Body of pancreas (tissue), 4 donors: ENCODE measurements around the gene NUP93. TPM values are rescaled to one million over a fixed set of nuclear protein-coding genes. Genes with fewer than 3 reads are reported as not detected.

Experiments used
- ATAC-seq: fragments of 150-250 bp; one replicate; pipeline ENCODE4 v1.9.1; 2016
- DNase-seq, 4 donors: peaks; one replicate each; pipeline ENCODE4 v3.0.0-alpha.2; 2019
- H3K27ac ChIP-seq, 4 donors: fragments of 200-600 bp; sonication (generic); 1 replicate in 3 of 4; 2 replicates in 1 of 4; pipeline versions ENCODE4 v1.5.1 to v1.6.1; 2016 to 2019; ENCODE audit warnings: mild to moderate bottlenecking in 1 of 4, mixed read lengths in 1 of 4, moderate library complexity in 1 of 4
- H3K27me3 ChIP-seq, 2 donors: fragments of 200-600 bp; sonication (generic); one replicate each; pipeline ENCODE4 v1.6.0; 2016; ENCODE audit warnings: mild to moderate bottlenecking in 1 of 2
- H3K36me3 ChIP-seq, 2 donors: fragments of 200-600 bp; sonication (generic); replicated peaks in 1 of 2; 2 replicates each; pipeline ENCODE4 v1.5.1; 2016; ENCODE audit warnings: low read depth in 2 of 2; ENCODE audit not compliant: insufficient read depth in 1 of 2
- H3K4me1 ChIP-seq: fragments of 200-600 bp; sonication (generic); one replicate; pipeline ENCODE4 v1.6.0; 2016
- H3K4me3 ChIP-seq, 2 donors: fragments of 200-600 bp; sonication (generic); 1 replicate in 1 of 2; 2 replicates in 1 of 2; pipeline ENCODE4 v1.5.1; 2016 to 2019
- H3K9me3 ChIP-seq, 3 donors: fragments of 200-600 bp; sonication (generic); 1 replicate in 2 of 3; 2 replicates in 1 of 3; pipeline ENCODE4 v1.5.1; 2016
- CTCF ChIP-seq, 7 experiments: fragments of 450-650 bp in 4 of 7; fragments of 200-600 bp in 3 of 7; sonication (generic) in 3 of 7; IDR thresholded peaks; one replicate each; pipeline ENCODE4 v1.5.1; 2016 to 2019; ENCODE audit warnings: antibody characterized with exemption in 7 of 7
- POLR2A ChIP-seq, 3 donors: fragments of 450-650 bp; IDR thresholded peaks; one replicate each; pipeline ENCODE4 v1.6.1; 2016; ENCODE audit warnings: antibody characterized with exemption in 3 of 3, mild to moderate bottlenecking in 2 of 3
- whole genome bisulfite sequencing, 2 donors: methylation state at CpG; one replicate each; pipeline ENCODE4 v1.1.5; 2017; 5-methylcytosine and 5-hydroxymethylcytosine counted together
- intact Hi-C: fragments of 100-400 bp; cut with DNase I; formaldehyde crosslinking; loops from one replicate; pipeline ENCODE4 v1.15.1; 2023
- total RNA-seq, 2 donors: library from RNA; depleted of rRNA; stranded (reverse); fragments of >200 nt; gene quantifications; one replicate each; pipeline ENCODE4 v1.1.0, GENCODE V29; 2016

Gene NUP93
- total RNA-seq, 2 donors from 2014 or later: 12.2 to 19.1 TPM

- 93 to 95% methylated on average over 13 to 14 of the region's 14 CpGs for WGBS, 2 donors
- Histone ChIP-seq H3K9me3 (no peaks in the 10 kb centered on the region), H3K4me3 (no peak overlapping the region), H3K27me3 (no peaks in the 10 kb centered on the region), H3K27ac (no peak overlapping the region), H3K4me1 (peaks cover 26% of the 10 kb centered on the region), H3K36me3 (no peaks in the 10 kb centered on the region)
- ATAC-seq (no peak), DNase-seq (no peak)
- intact Hi-C loops: no loop called here
- TF ChIP-seq POLR2A (IDR thresholded peaks at IDR 0.05) (no peak), CTCF (IDR thresholded peaks at IDR 0.05) (no peak)
Measured at GRCh38 chr16:56858374-56858773, 128.4 kb downstream of the NUP93 start.

GRCh38 chr16:56859636-56860035 lies 129.7 kb downstream of the NUP93 start:
- peaks cover 26% of the 10 kb centered on the region for H3K4me1 ChIP-seq
- no peaks in the 10 kb centered on the region for H3K36me3 ChIP-seq
- H3K9me3 ChIP-seq: no peaks in the 10 kb centered on the region
- H3K27me3 ChIP-seq: no peaks in the 10 kb centered on the region
- intact Hi-C loops: no loop called here
- no peak overlapping the region for H3K27ac ChIP-seq
- no peak for DNase-seq
- no peak for TF ChIP-seq CTCF (IDR thresholded peaks at IDR 0.05)
- no peak for TF ChIP-seq POLR2A (IDR thresholded peaks at IDR 0.05)
- no peak for ATAC-seq
- WGBS, 2 donors: 85 to 88% methylated on average over 2 of the region's 2 CpGs
- no peak overlapping the region for H3K4me3 ChIP-seq

GRCh38 chr16:56860226-56861020 lies 130.5 kb downstream of the NUP93 start:
- Histone ChIP-seq H3K36me3 (no peaks in the 10 kb centered on the region), H3K9me3 (no peaks in the 10 kb centered on the region), H3K4me3 (no peak overlapping the region), H3K27me3 (no peaks in the 10 kb centered on the region), H3K4me1 (peaks cover 26% of the 10 kb centered on the region), H3K27ac (peak overlapping the region in 3 of 4 donors; percentile 59 to 70 (median 65))
- intact Hi-C loops: no loop called here
- TF ChIP-seq CTCF (IDR thresholded peaks at IDR 0.05): no peak
- no peak for TF ChIP-seq POLR2A (IDR thresholded peaks at IDR 0.05)
- DNase-seq (no peak), ATAC-seq (peak; percentile 33)
- 63 to 67% methylated on average over 9 of the region's 9 CpGs for WGBS, 2 donors

- ATAC-seq (peak; percentile 62), DNase-seq (peak in 2 of 4 donors; percentile 31 to 32)
- Histone ChIP-seq H3K27me3 (no peaks in the 10 kb centered on the region), H3K36me3 (no peaks in the 10 kb centered on the region), H3K27ac (peak overlapping the region in 3 of 4 donors; percentile 59 to 70 (median 65)), H3K4me1 (peaks cover 26% of the 10 kb centered on the region), H3K9me3 (no peaks in the 10 kb centered on the region), H3K4me3 (no peak overlapping the region)
- no peak for TF ChIP-seq CTCF (IDR thresholded peaks at IDR 0.05)
- TF ChIP-seq POLR2A (IDR thresholded peaks at IDR 0.05): no peak
- WGBS, 2 donors: 17 to 24% methylated on average over 3 of the region's 3 CpGs
- intact Hi-C loops: no loop called here
Measured at GRCh38 chr16:56861092-56861610, 131.2 kb downstream of the NUP93 start.
